ENCODE measurements around the gene MMEL1.

Gene MMEL1

DNA sequence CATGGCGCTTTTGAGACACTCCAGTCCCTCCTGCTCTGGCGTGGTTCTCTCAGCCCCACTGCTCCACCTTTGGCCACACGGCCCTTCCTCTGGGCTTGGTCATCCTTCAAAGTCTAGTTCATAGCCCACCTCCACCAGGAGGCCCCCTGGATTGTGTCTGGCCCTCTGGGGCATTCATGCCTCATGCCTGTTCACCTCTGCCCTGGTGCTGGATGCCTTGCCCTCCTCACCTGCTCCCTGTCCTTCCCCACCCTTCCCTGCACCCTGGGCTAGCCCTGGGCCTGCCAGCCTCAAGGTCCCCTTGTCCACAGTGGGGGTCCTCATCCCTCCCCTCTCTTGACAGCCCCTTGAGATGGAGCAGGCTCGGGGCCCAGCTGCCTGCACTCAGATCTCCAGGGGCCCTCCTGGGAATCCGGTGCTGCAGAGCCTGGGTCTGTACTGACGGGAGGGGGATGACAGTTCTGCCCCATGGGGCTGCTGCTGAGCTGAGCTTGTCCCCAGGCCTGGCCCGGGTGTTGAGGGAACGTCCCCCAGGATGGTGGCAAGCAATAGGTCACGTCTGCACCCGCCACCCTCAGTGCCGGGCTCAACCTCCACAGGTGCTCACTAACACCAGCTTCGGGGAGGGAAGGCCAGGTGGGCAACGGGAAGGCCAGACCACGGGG lies 27.8 kb downstream of the MMEL1 start:
- peak; percentile 43 for DNase-seq (ENCODE audit: low spot score)

DNA sequence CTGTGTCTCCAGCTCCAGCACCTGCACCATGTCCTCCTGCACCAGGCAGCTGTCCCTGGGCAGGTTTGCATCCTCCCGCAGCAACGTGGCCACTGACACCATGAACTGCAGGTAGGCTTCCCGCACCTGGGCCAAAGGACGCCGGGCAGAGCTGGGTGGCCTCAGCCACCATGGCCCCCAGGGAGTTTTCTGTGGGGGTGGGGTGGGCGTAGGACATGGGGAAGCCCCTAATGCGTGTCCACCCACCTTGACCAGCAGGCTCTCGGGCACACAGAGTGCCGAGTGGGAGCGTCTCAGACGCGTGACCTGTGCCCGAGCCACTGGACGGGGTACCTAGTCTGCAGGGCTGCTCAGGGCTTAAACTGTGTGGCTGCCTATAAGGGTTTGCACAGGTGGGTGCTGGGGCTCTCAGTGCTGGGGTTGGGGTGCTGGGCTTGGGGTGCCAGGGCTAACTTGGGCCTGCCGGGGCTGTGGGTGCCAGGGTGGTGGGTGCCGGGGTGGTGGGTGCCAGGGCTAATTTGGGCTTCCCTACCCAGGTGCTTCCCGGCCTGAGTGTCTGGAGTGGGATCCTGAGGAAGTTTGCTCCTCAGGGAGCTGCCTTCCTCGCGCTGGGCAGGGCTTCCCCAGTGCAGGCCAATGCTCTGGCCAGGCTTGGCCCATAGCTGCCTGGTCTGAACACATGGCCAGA lies 28.5 kb downstream of the MMEL1 start:
- DNase-seq (ENCODE audit: low spot score): no peak

DNA sequence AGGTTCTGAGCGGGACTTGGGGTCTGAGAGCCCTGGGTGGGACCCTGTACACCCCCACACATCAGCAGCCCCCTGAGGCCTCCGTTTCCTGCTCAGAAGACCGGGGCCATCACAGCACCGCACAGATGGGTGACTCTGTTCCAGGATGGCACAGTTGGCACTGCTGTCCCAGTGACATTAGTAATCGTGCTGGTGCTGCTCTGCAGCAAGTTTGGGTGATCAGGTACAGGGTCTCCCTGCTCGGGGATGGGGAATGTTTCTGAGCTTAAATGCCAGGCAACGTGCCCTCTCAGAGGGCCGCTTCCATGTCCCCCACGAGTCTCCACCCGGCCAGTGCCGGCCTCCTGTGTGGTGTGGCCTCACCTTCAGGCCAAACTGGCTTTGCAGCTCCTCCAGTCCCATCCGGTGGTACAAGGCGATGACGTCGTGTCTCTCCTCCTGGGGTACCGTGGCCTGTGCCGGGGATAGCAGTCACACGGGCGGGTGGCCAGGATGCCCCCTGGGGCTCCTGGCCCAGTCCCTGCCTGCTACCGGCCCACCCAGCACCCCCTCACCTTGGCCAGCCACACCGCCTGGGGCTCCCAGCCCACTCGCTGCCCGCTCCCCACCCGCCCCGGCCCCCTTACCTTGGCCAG lies 29.2 kb downstream of the MMEL1 start:
- DNase-seq (ENCODE audit: low spot score): no peak

DNA sequence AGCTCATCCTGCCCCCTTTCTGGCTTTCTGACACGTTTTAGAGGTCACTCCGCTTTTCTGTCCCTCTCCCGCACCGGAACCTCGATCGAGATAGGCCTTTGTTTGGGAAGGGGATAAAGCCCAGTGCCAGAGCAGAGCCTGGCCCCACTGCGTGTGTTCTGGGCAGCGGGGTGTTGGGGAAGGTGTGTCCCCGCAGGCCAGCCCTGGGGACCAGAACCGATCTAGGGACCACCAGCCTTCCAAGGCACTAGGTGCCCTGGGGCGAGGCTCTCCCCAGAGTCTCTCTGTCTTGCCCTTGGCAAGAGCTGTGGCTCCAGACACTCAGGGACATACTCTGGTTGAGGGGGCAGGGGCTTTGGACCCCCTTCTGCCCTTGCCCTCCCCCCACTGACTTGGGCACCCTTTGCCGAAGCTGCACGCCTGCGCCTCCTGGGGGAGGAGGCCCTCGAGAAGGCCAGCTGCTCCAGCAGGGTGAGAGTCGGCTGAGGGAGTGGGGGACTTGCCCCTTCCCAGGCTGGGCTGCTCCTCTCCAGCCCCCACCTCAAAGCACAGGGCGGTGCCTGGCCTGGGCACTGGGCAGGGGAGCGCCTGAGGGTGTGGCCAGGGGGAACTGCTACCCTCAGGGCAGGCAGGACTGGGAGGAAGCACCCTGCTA lies 29.8 kb downstream of the MMEL1 start:
- DNase-seq (ENCODE audit: low spot score): peak; percentile 43

DNA sequence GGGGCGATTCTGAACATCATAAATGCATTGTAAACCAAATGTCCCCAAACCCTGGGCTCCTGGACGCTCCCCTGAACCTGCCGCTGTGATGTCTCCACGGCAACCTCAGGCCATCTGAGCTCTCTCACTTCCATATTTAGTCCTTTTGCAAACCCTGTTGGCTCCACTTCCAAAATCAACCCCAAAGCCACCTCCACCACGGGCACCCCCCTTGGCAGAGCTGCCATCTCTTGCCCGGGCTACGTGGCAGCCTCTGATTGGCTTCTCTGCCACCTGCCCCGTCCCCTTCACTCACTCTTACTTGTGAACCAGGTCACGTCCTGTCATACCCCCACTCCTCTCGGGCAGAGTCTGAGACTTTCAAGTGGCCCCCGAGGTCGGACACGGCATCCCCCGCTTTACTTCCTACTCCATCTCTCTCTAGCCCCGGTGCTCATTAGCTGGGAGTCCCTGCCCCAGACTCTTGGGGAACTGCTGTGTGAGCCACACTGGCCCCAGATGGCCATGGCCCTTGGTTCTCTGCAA lies 30.4 kb downstream of the MMEL1 start:
- DNase-seq (ENCODE audit: low spot score): no peak

DNA sequence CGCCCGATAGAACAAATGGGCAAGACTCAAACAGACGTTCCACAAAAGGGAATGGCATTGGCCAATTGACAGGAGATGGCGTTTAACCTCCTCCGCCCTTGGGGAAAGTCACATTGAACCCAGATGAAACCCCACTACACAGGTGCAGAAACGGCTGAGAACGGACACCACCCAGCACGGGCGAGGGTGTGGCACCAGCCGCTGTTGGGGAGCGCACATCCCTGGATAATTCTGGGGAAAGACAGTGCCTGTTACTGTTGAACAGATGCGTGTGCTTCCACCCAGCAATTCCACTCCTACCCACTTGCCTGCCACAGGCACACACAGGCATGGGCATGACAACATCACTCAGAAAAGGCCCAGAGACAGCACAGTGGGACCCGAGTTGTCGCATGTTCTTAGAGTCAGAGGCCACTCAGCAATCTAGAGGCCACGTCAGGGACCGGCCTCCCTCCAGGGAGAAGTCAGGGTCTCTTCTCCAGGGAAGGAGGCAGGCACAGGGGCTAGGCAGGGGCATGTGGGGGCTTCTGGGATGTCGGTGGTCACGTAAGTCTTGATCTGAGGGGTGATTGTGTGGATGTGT lies 31.0 kb downstream of the MMEL1 start:
- no peak for DNase-seq (ENCODE audit: low spot score)

DNA sequence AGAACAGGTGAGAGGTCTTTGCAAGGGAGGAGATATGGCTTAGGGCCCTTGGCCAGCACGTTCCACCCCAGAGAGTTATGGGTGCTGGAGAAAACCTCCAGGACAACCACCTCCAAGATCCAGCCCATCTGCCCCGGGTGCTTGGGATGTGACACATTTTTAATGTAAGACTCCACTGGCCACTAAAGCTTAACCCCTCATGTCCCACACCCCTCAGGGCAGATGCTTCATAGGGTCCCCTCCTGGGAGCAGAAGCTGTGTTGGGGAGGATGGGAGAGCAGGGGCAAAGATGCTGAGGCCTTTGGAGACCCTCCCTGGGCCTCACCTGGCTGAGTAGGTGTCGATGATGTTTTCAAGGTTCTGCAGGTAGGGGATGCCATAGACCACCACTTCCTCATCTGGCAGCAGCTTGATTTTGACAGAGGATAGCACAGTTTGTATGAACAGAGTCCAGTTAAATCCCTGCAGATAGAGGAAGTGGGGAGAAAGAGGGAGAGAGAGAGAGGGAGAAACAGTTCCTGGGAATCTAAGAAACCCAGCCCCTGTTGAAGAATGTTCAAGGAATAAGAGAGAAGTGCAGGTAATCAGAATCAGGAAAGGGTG lies 34.4 kb downstream of the MMEL1 start:
- no peak for DNase-seq (ENCODE audit: low spot score)

DNA sequence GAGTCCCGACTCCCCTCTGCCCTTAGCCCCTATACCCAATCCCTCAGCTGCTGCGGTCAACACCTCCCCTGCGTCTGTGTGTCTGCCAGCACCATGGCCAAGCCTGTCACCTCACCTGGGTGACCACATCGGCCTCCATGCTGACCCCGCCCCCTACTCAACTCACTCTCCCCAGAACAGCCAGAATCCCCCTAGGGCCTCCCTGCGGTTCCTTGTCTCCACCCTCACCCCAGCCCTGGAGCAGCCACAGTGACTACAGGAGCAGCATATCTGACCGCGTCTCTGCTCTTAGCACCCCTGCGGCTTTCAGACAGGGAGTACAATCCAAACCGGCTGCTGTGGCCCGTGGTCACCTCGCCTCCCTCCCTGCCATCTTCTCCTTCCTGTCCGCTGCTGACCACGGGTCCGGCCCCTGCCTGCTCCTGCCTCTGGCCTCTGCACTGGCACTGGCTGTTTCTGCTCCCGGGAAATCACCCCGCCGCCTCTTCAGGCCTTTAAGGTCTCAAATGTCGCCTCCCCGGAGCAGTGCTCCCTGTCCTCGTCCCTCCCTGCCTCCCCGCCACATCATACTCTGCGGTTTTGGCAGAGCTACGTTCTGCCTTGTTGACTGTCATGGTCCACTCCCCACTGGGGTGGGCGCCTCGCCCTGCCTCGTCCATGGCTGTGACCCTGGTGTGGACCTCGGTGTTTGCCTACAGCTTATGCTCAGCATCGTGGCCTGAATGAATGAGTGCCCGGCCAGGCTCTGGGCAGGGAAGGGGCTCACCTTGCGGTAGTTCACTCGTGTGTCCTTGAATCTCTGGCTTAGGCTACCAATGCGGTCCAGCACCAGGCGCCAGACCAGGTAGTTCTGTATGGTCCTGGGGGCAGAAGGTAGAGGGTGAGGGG lies 35.1 kb downstream of the MMEL1 start:
- DNase-seq (ENCODE audit: low spot score): no peak

DNA sequence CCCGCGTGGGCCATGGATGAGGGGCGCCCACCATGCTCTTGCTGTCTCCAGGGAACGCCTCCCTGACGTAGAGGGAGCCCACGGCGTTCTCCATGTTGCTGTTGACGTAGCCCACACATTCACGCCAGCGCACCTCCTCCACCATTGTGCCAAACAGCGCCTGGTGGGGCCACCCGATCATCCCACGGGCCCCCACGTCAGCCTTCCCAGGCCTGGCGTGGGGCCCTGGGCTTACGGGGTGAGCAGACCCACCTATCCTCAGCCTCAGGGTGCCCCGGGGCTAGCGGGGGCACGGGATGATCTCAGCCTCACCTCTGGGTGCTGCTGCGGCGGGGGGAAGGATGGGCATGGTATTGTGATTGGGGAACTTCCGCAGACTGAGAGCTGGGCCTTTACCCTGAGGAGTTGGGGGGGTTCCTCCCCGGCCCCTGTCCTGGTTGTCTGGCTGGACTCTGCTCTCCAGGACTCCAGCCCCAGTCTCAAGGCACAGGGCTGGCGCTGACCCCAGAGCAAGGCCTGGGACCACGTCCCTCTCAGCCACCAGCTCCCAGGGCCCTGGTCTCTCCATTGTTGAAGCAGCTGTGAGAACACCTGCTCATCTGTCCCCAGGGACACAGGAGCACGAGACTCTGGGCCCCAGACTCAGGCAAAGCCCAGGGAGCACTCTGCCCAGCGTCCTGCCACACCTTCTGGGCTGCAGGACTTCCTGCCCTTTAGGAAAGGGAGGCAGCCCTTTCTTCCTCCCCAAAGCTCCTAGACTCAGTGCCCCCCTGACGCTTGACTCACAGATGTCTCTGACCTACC lies 36.1 kb downstream of the MMEL1 start:
- peak; percentile 39 for DNase-seq (ENCODE audit: low spot score)

DNA sequence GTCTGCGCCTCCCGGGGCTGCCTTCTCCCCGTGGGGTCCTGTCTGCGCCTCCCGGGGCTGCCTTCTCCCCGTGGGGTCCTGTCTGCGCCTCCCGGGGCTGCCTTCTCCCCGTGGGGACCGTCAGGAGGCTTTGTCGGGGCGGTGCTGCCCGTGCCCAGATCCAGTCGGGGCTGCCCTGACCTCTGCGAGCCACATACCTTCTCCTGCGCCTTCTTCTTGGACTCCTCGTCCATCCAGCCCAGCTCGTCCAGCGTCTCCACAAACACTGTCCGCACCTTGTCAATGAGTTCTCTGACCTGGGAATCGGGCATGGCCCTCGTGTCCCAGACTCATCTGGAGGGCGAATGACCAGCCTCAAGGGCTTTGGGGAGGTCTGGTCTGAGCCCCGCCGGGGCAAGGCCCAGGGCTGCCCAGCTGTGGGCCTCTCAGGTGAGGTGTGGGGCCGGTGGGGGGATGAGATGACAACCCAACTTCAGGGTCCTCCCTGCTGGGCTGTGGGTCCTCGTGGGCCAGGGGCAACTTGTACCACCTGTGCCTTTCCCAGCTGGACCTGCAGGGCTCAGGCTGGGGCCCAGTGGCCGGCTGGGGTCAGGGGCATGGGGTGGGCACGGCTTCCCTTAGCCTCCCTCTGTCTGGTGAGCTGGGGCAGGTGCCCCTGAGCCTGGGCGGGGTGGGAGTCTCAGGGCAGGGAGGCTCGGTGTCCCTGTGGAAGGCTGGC lies 36.8 kb downstream of the MMEL1 start:
- DNase-seq (ENCODE audit: low spot score): peak; percentile 44

DNA sequence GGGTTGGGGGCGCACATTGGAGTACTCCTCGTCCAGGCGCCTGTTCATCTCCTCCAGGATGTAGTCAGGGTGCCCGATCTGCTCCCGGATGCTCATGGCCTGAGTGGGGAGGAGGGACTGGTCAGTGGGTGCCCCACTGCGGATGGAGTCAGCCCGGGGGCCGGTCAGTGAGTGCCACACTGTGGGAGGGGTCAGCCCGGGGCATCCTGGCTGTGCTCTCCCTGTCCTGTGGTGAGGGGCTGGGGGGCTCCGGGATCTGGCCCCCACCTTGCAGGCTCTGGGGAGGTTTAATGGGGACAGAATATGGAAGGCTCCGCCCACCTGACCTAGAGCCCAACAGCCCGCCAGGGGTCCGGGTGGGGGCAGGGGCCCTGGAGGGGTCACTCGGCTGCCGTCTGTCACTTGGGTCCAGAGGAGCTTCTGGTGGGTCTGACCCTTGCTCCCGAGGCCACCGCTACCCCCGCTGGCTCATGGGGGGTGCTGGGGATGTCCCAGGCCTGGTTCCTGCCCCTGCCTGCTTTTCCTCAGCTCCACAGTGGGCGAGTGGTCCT lies 37.5 kb downstream of the MMEL1 start:
- no peak for DNase-seq (ENCODE audit: low spot score)

DNA sequence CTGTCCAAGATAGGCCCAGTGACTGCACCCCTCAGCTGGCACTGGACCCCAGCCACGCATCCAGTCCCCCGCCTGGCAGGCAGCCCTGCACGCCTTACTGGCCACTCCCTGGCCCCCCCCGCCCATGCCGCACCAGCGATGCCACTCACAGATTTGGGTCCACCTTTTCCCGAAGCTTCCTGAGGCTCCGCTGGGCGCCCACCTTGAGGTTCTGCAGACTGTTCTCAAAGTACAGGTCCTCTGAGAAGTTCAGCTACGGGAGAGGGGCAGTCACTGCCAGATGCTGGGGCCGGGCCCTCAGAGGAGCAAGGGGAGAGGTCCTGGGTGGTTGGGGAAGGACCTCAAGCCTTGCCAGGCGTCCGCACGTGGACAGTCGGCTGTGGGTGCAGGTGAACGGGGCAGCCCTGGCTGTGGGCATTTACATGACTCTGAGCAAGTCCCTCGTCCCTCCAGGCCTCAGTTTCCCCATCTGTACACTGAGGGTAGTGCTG lies 38.1 kb downstream of the MMEL1 start:
- no peak for DNase-seq (ENCODE audit: low spot score)

DNA sequence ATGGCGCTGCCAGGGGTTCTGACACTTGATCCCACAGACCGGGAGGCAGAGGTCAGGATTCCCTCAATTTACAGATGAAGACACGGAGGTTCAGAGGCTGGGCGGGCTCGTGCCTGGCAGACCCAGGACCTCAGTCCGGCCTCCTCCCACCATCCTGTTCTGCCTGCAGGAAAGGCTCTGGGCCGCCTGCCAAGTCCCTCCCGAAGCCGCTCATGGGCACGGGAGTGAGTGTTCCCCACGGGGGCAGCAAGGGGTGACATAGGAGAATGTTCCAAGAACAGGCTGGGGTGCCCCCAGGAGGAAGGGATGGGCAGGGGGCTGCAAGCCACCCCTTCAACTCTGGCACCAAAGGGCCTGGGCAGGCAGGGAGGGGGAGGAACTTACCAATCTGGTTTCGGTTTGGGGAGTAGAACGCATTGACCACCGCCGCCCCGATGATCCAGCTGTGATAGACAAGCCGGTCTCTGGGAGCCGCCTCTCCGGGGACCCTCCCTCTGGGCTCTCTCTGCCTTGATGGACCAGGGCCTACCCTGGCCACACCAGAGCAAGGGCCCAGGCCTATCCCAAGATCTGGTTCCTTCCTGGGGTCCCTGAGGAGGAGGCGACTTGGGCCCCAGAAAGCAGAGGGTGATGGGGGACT lies 38.7 kb downstream of the MMEL1 start:
- DNase-seq (ENCODE audit: low spot score): no peak

DNA sequence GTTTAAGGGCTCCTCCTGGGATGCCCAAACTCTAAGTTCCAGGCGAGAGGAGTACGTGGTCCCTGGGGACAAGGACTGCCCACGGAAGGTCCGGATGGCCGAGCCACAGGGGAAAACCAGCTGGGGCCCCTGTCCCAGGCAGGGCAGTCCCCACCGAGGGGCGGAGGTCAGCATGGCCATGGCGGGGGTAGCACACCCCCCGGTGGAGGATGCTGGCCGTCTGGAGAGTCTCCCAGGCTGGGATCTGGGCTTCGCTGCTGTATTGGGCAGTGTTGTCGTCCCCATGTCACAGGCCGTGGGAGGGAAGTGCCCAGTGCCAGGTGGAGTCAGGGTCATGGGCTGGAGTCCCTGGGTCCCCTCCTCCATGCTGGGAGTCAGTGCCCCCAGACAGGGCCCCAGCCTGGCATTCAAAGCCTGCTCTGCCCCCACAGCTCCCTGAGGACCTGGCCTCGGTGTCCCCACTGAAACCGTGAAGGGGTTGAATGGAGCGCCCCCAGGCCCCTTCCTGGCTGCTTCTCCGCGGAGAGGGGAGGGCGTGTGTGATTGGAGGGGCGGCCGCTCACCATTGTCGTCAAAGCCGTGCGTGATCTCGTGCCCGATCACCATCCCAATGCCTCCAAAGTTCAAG lies 39.5 kb downstream of the MMEL1 start:
- no peak for DNase-seq (ENCODE audit: low spot score)

DNA sequence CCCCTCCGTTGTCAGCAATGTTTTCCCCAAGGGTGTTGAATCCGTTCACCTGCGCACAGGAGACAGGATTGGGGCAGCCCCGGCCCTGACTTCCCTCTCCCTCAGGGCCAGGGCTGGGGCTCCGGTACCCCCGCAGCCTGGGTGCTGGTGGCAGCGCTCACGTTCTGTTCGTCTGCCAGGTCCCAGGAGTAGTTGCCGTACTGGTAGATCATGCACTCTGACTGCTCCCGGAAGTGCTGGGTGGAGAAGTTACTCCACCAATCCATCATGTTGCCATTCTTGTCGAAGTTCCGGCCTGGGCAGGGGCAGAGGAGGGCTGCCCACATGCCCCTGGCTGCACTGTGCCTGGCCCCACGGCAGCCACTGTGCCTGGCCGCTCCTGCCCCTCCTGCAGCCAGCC lies 40.1 kb downstream of the MMEL1 start:
- DNase-seq (ENCODE audit: low spot score): no peak

DNA sequence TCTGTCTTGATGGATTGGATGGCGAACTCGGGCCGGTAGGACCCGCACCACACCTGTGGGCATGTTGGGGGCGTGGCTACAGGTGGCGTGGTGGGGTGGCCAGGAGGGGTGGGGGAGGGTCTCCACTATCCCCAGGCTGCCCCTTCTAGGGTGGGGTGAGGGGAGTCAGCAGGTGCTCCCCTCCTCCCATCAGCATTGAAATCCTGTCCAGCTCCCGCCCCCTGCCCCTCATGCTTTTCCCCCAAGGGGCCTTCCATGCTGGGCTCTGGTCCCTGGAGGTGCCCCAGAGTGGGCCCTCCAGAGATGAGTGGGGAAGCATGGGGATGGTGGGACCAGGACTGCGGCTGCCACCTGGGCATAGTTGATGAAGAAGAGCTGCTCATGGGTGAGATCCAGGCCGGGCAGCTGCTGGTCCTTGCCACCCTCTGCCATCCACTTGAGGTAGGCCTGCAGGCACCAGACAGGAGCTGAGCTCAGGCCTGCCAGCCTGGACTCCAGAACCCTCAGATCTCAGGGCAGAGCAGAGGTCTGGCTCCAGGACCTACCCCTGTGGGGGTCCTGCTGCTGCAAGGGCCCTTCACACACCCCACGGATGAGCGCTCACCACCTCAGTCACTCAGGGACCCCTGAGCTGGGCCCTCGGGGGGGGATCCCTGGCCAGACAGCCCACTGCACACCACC lies 41.1 kb downstream of the MMEL1 start:
- no peak for DNase-seq (ENCODE audit: low spot score)

DNA sequence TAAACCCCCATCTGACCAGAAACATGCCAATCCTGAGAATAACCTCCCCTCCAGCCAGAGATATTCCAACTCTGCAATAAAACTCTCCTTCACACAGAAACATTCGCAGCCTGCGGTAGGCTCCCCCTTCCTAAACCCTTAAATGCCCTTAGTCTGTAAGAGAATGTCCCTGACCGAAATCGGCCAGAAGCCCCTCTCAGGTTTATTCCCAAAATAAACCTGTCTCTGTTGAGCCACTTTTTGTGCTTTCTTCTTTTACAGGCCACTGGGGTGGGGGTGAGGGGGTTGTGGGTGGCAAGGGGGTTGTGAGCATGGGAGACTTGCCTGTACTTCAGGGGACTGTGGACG lies 41.6 kb downstream of the MMEL1 start:
- no peak for DNase-seq (ENCODE audit: low spot score)
